ENCODE measurements around the gene MAMDC4.

MAMDC4 gene

GRCh38 chr9:136849960-136850865 lies 1.9 kb upstream of the MAMDC4 start:
- ATAC-seq = no peak

GRCh38 chr9:136850866-136851775 lies 1.0 kb upstream of the MAMDC4 start:
- no peak for ATAC-seq

- ATAC-seq = no peak
Observed at GRCh38 chr9:136852664-136853595, 784 bp downstream of the MAMDC4 start.

- ATAC-seq = no peak
Observed at GRCh38 chr9:136853596-136854112, 1.5 kb downstream of the MAMDC4 start.

- ATAC-seq = no peak
Observed at GRCh38 chr9:136854113-136854841, 2.1 kb downstream of the MAMDC4 start.

- ATAC-seq = no peak
Observed at GRCh38 chr9:136854842-136855460, 2.8 kb downstream of the MAMDC4 start.

- no peak for ATAC-seq
Observed at GRCh38 chr9:136855461-136856078, 3.4 kb downstream of the MAMDC4 start.

GRCh38 chr9:136856079-136856476 lies 3.9 kb downstream of the MAMDC4 start:
- no peak for ATAC-seq

- ATAC-seq = peak in 1 of 2 donors; percentile 13
Observed at GRCh38 chr9:136856541-136857141, 4.5 kb downstream of the MAMDC4 start.

- no peak for ATAC-seq
Observed at GRCh38 chr9:136857166-136857565, 5.0 kb downstream of the MAMDC4 start.

GRCh38 chr9:136857581-136858412 lies 5.7 kb downstream of the MAMDC4 start:
- ATAC-seq = no peak

- ATAC-seq = no peak
Observed at GRCh38 chr9:136858452-136858843, 6.3 kb downstream of the MAMDC4 start.

- ATAC-seq = no peak
Observed at GRCh38 chr9:136858844-136859757, 7.0 kb downstream of the MAMDC4 start.

- ATAC-seq = no peak
Observed at GRCh38 chr9:136860529-136860928, 8.4 kb downstream of the MAMDC4 start.

GRCh38 chr9:136860933-136861873 lies 9.1 kb downstream of the MAMDC4 start:
- no peak for ATAC-seq

- no peak for ATAC-seq
Observed at GRCh38 chr9:136861874-136862457, 9.8 kb downstream of the MAMDC4 start.

All from activated CD4-positive, CD25-positive, alpha-beta regulatory T cell treated with anti-CD3 and anti-CD28 coated beads, Interleukin-2, amount 50 U/mL, for 24 hours (primary cell).